PFSK-1 (cell line): ENCODE data around the gene SORBS2.

Experiments used
- FOXP2 ChIP-seq: optimal IDR thresholded peaks from 2 replicates; pipeline ENCODE3; 2011; ENCODE audit warnings: borderline replicate concordance, control low read depth, inconsistent platforms; ENCODE audit not compliant: insufficient read depth; ENCODE audit errors: extremely low read length, extremely low read depth
- POLR2AphosphoS5 ChIP-seq: IDR thresholded peaks from 2 replicates; pipeline ENCODE4 v1.6.1; 2012; ENCODE audit warnings: low read depth, mild to moderate bottlenecking, control low read depth, low read length, moderate library complexity
- SIN3A ChIP-seq: IDR thresholded peaks from 2 replicates; pipeline ENCODE4 v1.6.1; 2012; ENCODE audit warnings: mild to moderate bottlenecking, low read length, moderate library complexity, borderline replicate concordance; ENCODE audit not compliant: insufficient read depth
- TAF1 ChIP-seq: IDR thresholded peaks from 2 replicates; pipeline ENCODE4 v1.6.1; 2012; ENCODE audit warnings: low read length, control low read depth, borderline replicate concordance; ENCODE audit not compliant: insufficient read depth
- TF ChIP-seq, protein P1 (sequence below), 2 experiments: IDR thresholded peaks; 2 replicates each; pipeline versions ENCODE4 v1.6.1 to v1.8.0; 2011 to 2012; ENCODE audit warnings: low read depth in 2 of 2, low read length in 2 of 2, control low read depth in 1 of 2, inconsistent platforms in 1 of 2, mild to moderate bottlenecking in 1 of 2, moderate library complexity in 1 of 2; ENCODE audit not compliant: insufficient read depth in 1 of 2

Gene SORBS2

GRCh38 chr4:185644408-185644807 is 167.6 kb downstream of the SORBS2 start:
- TF ChIP-seq SIN3A, result no peak
- no peak for TF ChIP-seq POLR2AphosphoS5
- TF ChIP-seq, protein P1, sequence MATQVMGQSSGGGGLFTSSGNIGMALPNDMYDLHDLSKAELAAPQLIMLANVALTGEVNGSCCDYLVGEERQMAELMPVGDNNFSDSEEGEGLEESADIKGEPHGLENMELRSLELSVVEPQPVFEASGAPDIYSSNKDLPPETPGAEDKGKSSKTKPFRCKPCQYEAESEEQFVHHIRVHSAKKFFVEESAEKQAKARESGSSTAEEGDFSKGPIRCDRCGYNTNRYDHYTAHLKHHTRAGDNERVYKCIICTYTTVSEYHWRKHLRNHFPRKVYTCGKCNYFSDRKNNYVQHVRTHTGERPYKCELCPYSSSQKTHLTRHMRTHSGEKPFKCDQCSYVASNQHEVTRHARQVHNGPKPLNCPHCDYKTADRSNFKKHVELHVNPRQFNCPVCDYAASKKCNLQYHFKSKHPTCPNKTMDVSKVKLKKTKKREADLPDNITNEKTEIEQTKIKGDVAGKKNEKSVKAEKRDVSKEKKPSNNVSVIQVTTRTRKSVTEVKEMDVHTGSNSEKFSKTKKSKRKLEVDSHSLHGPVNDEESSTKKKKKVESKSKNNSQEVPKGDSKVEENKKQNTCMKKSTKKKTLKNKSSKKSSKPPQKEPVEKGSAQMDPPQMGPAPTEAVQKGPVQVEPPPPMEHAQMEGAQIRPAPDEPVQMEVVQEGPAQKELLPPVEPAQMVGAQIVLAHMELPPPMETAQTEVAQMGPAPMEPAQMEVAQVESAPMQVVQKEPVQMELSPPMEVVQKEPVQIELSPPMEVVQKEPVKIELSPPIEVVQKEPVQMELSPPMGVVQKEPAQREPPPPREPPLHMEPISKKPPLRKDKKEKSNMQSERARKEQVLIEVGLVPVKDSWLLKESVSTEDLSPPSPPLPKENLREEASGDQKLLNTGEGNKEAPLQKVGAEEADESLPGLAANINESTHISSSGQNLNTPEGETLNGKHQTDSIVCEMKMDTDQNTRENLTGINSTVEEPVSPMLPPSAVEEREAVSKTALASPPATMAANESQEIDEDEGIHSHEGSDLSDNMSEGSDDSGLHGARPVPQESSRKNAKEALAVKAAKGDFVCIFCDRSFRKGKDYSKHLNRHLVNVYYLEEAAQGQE (IDR thresholded peaks at IDR 0.05; ENCODE audit: insufficient read depth in 1 of 2, low read depth in 2 of 2, low read length in 2 of 2), result no peak
- no peak for TF ChIP-seq TAF1
- no peak for TF ChIP-seq FOXP2

GRCh38 chr4:185642907-185643306 is 169.1 kb downstream of the SORBS2 start:
- no peak for TF ChIP-seq FOXP2
- TF ChIP-seq, protein P1 (IDR thresholded peaks at IDR 0.05; ENCODE audit: insufficient read depth in 1 of 2, low read depth in 2 of 2, low read length in 2 of 2), result no peak

DNA sequence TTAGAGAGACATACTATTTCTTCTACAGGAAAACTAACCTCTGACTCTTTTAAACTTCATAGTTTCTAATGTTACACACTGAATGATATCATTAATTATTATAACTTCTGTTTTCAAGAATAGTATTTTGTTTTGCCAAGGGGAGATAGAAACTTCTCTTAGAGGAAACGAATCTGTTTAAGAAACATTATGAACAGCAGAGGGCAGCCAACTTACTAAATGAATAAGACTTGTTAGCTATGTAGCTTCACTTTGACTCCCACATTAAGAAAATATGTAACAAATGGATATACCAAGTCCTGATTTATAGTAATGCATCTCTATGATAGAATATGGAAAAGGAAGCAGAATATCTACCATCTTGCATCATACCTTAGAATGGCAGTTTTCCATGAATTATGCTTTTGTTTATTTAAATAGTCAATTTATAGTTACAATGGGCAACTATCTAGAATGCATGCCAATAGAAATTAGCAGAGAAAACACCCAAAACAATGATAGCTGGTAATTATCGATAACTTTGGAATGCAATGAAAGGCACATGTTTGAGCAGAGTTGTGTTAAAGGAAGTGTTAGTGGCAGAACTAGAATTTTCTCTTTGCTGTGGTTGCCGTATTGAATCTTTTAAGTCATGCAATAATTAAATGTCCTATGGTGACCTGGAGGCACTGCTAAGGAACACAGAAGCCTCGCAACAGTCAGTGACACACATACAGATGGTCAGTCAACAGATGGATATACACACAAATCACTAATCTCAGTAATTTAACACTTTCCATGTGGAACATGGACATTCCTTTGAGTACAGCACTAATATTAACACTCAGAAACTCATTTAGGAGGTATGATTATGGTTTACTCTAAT is 171.0 kb downstream of the SORBS2 start:
- TF ChIP-seq, protein P1 (IDR thresholded peaks at IDR 0.05; ENCODE audit: insufficient read depth in 1 of 2, low read depth in 2 of 2, low read length in 2 of 2), result no peak
- TF ChIP-seq FOXP2 (no peak), SIN3A (no peak), POLR2AphosphoS5 (no peak), TAF1 (no peak)

- TF ChIP-seq SIN3A (no peak), TAF1 (no peak)
Observed at GRCh38 chr4:185638548-185639301, 173.3 kb downstream of the SORBS2 start.

GRCh38 chr4:185638093-185638492 is 173.9 kb downstream of the SORBS2 start:
- TF ChIP-seq TAF1 (no peak), SIN3A (no peak), POLR2AphosphoS5 (no peak), FOXP2 (no peak)
- TF ChIP-seq, protein P1 (IDR thresholded peaks at IDR 0.05; ENCODE audit: insufficient read depth in 1 of 2, low read depth in 2 of 2, low read length in 2 of 2), result no peak
